ENCODE results near the gene ACAD11. TPM values are rescaled to one million over a fixed set of nuclear protein-coding genes. Genes with fewer than 3 reads are reported as not detected.

ACAD11 gene
- total and polyA plus RNA-seq, 8 donors, result 12.6 to 43.7 (median 32.7) TPM

- intact Hi-C loops (cut with DNase I), result no loop called here
- ATAC-seq (peak; percentile 79), DNase-seq (peak; percentile 70 to 91 (median 78))
- H3K27ac ChIP-seq, result peak within 1 kb of the TSS; percentile 93 to 96
- H3K27me3 ChIP-seq, result no peaks in the 10 kb centered on the region
- no peaks in the 10 kb centered on the region for H3K9me3 ChIP-seq
- H3K36me3 ChIP-seq, result no peaks in the 10 kb centered on the region
- peaks cover 15 to 46% of the 10 kb centered on the region in 2 donors for H3K4me1 ChIP-seq
- TF ChIP-seq, protein P1, sequence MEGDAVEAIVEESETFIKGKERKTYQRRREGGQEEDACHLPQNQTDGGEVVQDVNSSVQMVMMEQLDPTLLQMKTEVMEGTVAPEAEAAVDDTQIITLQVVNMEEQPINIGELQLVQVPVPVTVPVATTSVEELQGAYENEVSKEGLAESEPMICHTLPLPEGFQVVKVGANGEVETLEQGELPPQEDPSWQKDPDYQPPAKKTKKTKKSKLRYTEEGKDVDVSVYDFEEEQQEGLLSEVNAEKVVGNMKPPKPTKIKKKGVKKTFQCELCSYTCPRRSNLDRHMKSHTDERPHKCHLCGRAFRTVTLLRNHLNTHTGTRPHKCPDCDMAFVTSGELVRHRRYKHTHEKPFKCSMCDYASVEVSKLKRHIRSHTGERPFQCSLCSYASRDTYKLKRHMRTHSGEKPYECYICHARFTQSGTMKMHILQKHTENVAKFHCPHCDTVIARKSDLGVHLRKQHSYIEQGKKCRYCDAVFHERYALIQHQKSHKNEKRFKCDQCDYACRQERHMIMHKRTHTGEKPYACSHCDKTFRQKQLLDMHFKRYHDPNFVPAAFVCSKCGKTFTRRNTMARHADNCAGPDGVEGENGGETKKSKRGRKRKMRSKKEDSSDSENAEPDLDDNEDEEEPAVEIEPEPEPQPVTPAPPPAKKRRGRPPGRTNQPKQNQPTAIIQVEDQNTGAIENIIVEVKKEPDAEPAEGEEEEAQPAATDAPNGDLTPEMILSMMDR (IDR thresholded peaks at IDR 0.05), result no peak
- H3K4me3 ChIP-seq, result peak within 1 kb of the TSS; percentile 74 to 82
Observed at GRCh38 chr3:132660052-132660810, 622 bp upstream of the ACAD11 start, which contains the start of gene UBA5. Gene UBA5, plus strand, starts transcription at chr3:132660329. Its CDS starts 209 bp downstream, at chr3:132660538.

DNA sequence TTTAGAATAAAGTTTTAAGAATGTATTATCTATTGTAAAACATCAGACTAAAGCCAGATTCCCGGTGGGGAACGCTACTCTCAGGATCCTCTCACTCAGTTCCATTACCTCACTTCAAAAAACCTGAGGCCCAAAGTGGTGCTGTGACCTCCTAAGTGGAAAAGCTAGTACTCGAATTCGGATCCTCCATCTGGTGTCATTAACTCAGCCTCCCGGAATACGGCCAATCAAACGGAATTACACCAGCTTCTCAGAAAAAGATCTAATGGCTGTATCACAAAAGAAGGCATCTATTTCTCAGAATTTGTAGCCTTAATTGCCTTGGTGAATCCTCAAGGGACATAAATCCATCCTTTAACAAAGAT lies 627 bp downstream of the ACAD11 start:
- peak in 1 of 4 donors; percentile 21 for DNase-seq
- TF ChIP-seq, protein P1 (IDR thresholded peaks at IDR 0.05), result no peak
- Histone ChIP-seq H3K27me3 (no peaks in the 10 kb centered on the region), H3K4me3 (peak overlapping the region; percentile 74 to 82), H3K4me1 (peaks cover 15 to 41% of the 10 kb centered on the region in 2 donors), H3K9me3 (no peaks in the 10 kb centered on the region), H3K27ac (peak overlapping the region; percentile 93 to 96), H3K36me3 (no peaks in the 10 kb centered on the region)
- no peak for ATAC-seq
- intact Hi-C loops (cut with DNase I), result no loop called here

DNA sequence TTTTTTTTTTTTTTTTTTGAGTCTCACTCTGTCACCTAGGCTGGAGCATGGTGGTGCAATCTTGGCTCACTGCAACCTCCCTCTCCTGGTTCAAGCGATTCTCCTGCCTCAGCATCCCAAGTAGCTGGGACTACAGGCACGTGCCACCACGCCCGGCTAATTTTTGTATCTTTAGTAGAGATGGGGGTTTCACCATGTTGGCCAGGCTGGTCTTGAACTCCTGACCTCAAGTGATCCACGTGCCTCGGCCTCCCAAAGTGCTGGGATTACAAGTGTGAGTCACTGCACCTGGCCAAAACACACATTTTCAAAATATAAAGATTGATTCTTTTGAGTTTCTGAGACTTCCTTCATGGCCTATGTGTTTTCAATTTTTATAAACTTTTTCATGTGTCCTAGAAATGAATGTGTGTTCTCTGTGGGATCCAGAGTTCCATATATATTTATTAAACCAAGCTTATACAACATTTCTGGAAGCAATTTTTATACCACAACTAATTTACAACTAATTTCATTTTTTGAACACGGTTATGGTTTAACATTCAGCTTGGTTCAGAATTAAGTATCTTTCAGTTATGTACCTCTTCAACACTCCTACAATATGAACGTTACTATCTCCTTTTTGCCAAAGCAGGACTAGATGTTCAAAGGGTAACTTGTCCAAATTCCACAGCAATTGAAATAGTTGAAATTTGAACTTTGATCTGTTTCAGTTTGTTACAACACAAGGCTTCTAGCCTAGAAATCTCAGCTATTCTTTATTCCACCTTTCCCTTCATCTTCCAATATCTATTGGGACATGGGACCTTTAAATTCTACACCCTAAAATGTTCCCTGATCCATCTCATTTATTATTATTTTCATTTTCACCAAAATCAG lies 1.5 kb downstream of the ACAD11 start:
- ATAC-seq, result no peak
- Histone ChIP-seq H3K4me3 (peak overlapping the region in 1 of 2 donors; percentile 74), H3K27me3 (no peaks in the 10 kb centered on the region), H3K27ac (peak overlapping the region in 1 of 2 donors; percentile 93), H3K9me3 (no peaks in the 10 kb centered on the region), H3K4me1 (peaks cover 15 to 39% of the 10 kb centered on the region in 2 donors), H3K36me3 (no peaks in the 10 kb centered on the region)
- intact Hi-C loops (cut with DNase I), result no loop called here
- TF ChIP-seq, protein P1 (IDR thresholded peaks at IDR 0.05), result no peak
- no peak for DNase-seq

- intact Hi-C loops (cut with DNase I), result no loop called here
- ATAC-seq, result no peak
Observed at GRCh38 chr3:132655471-132655870, 4.1 kb downstream of the ACAD11 start.

More at GRCh38 chr3:132655471-132655870, 4.1 kb downstream of the ACAD11 start:
- no peaks in the 10 kb centered on the region for H3K36me3 ChIP-seq
- DNase-seq, result no peak
- TF ChIP-seq, protein P1 (IDR thresholded peaks at IDR 0.05), result no peak
- H3K4me3 ChIP-seq, result no peak overlapping the region
- H3K27ac ChIP-seq, result no peak overlapping the region
- no peaks in the 10 kb centered on the region for H3K27me3 ChIP-seq
- H3K9me3 ChIP-seq, result no peaks in the 10 kb centered on the region
- peaks cover 0 to 21% of the 10 kb centered on the region in 2 donors for H3K4me1 ChIP-seq

Data from left lung (tissue), 10 donors.